ENCODE results near the gene BPIFA1.
A peak's percentile ranks its signal among the peaks of the same experiment; 100 is the strongest.

The BPIFA1 gene

DNA sequence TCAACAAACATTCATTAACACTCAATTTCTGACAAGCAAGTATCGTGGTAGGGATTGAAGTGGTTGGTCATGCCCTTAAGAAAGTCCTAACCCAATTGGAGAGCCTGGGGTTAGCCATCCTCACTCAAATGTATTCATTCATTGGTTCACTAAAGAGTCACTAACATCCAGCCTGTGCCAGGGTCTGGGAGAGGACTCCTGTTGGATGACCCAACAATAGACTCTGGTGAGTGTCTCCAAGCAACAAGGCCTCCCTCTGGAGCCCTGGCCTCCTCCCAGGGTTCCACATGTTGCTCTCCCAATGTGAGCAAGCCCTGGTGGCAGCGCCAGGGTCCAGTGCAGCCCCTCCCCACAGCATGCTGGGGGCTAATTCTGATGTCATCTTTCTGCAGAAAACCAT is 18.7 kb upstream of the BPIFA1 start, which contains the start of gene BPIFA3:
TSS of gene BPIFA3 (plus strand) at position 301 of the 400 bp plus-strand sequence. CDS start 185 bp downstream, outside the sequence.
- peak in 1 of 2 donors; percentile 25 for DNase-seq
- no peak for TF ChIP-seq CTCF (IDR thresholded peaks at IDR 0.05)
- H3K4me1 ChIP-seq: no peaks in the 10 kb centered on the region
- no peaks in the 10 kb centered on the region for H3K36me3 ChIP-seq
- no peak within 1 kb of the TSS for H3K4me3 ChIP-seq
- no peak within 1 kb of the TSS for H3K27ac ChIP-seq
- no peaks in the 10 kb centered on the region for H3K9me3 ChIP-seq
- H3K27me3 ChIP-seq: peaks cover 0 to 16% of the 10 kb centered on the region in 2 donors
- intact Hi-C loops (cut with DNase I; ENCODE audit: low total_unique reads): no loop called here

GRCh38 chr20:33224399-33224798 is 11.4 kb upstream of the BPIFA1 start:
- peaks cover 0 to 26% of the 10 kb centered on the region in 2 donors for H3K27me3 ChIP-seq
- H3K36me3 ChIP-seq: no peaks in the 10 kb centered on the region
- H3K4me1 ChIP-seq: no peaks in the 10 kb centered on the region
- H3K27ac ChIP-seq: no peak overlapping the region
- intact Hi-C loops (cut with DNase I; ENCODE audit: low total_unique reads): no loop called here
- DNase-seq: no peak
- no peak overlapping the region for H3K4me3 ChIP-seq
- TF ChIP-seq CTCF (IDR thresholded peaks at IDR 0.05): no peak
- H3K9me3 ChIP-seq: no peaks in the 10 kb centered on the region

DNA sequence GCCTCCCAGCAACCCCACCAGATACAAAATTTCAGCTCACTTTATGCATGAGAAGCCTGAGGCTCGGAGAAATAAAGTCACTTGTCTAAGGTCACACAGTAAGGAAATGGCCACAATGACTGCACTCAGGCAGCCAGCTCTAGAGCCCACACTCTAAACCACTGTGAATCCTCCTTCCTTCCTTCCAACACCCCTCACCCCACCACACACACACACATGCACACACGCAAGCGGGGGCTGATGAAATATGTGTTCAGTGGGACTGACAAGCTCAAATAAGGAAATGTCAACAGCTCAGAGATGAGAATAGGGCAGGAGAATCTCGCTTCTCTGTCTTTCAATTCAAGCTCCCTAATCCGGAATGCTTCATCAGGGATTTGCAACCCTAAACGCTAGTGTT is 6.0 kb upstream of the BPIFA1 start:
- intact Hi-C loops (cut with DNase I; ENCODE audit: low total_unique reads): no loop called here
- DNase-seq: no peak
- Histone ChIP-seq H3K9me3 (no peaks in the 10 kb centered on the region), H3K27ac (no peak overlapping the region), H3K4me3 (no peak overlapping the region), H3K27me3 (peaks cover 0 to 33% of the 10 kb centered on the region in 2 donors), H3K4me1 (no peaks in the 10 kb centered on the region), H3K36me3 (no peaks in the 10 kb centered on the region)
- no peak for TF ChIP-seq CTCF (IDR thresholded peaks at IDR 0.05)

- Histone ChIP-seq H3K27me3 (peaks cover 0 to 31% of the 10 kb centered on the region in 2 donors), H3K9me3 (no peaks in the 10 kb centered on the region), H3K4me3 (no peak overlapping the region), H3K36me3 (no peaks in the 10 kb centered on the region), H3K4me1 (no peaks in the 10 kb centered on the region), H3K27ac (no peak overlapping the region)
- intact Hi-C loops (cut with DNase I; ENCODE audit: low total_unique reads): no loop called here
- no peak for TF ChIP-seq CTCF (IDR thresholded peaks at IDR 0.05)
- no peak for DNase-seq
Observed at GRCh38 chr20:33231237-33231636, 4.6 kb upstream of the BPIFA1 start.

- Histone ChIP-seq H3K27me3 (peaks cover 0 to 27% of the 10 kb centered on the region in 2 donors), H3K4me3 (no peak overlapping the region), H3K4me1 (no peaks in the 10 kb centered on the region), H3K27ac (no peak overlapping the region), H3K9me3 (no peaks in the 10 kb centered on the region), H3K36me3 (no peaks in the 10 kb centered on the region)
- peak in 1 of 2 donors; percentile 20 for DNase-seq
- intact Hi-C loops (cut with DNase I; ENCODE audit: low total_unique reads): no loop called here
- TF ChIP-seq CTCF (IDR thresholded peaks at IDR 0.05): no peak
Observed at GRCh38 chr20:33232486-33233072, 3.2 kb upstream of the BPIFA1 start.
